Stimulated activated CD4-positive, alpha-beta T cell treated with anti-CD3 and anti-CD28 coated beads, Interleukin-1b, Interleukin-23, amount 100 ng/mL, for 24 hours (primary cell): ENCODE results near the gene TANK.
A peak's percentile ranks its signal among the peaks of the same experiment; 100 is the strongest.
"Not testable (repeated sequence)": the region's sequence is repeated elsewhere in the genome, so short reads cannot be mapped to it uniquely, and the experiment has no call there.

ENCODE experiments used
- DNase-seq, 4 experiments: peaks; one replicate each; pipeline ENCODE4 v3.0.0-alpha.2; 2020; ENCODE audit warnings: low read depth in 4 of 4, low spot score in 1 of 4

The TANK gene

DNA sequence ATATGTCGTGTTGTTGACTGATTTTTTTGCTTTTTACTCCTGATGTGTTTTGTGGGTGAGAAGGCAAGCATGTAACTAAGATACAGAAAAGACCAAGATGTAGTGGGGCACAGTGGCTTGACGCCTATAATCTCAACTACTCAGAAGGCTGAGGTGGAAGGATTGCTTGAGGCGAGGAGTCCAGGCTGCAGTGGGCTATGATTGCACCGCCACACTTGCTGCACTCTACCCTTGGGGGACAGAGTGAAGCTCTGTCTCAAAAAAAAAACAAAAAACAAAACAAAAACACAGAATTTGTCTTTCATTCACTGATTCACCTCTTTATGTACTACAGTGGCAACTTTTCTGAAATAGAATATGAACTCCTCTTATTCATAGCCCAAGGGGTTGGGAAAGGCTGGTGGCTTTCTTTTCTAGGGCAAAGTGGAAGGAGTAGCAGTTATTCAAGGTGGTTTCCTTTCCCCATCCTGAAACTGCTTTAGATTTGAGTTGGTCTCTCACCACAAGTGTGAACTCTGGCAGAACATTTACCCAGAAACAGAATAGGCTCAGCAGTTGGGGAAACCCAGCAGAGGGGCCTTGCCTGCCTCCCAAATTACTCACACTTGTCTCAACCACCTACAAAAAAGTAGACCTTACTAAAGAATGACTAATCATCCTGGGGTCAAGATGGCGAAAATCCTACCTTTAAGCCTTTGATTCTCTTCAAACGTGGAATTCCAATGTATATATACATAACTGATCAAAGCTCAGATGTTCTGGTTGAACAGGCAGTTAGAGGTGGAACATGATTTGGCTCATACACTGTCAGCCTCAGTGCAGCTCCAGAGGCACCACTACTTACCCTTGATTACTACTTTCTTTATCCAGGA lies 6.5 kb downstream of the TANK start:
- peak; percentile 20 to 54 (median 42) for DNase-seq

GRCh38 chr2:161169335-161169734 lies 9.1 kb downstream of the TANK start:
- DNase-seq, result no peak

- DNase-seq, result no peak
Observed at GRCh38 chr2:161170377-161170776, 10.1 kb downstream of the TANK start.

DNA sequence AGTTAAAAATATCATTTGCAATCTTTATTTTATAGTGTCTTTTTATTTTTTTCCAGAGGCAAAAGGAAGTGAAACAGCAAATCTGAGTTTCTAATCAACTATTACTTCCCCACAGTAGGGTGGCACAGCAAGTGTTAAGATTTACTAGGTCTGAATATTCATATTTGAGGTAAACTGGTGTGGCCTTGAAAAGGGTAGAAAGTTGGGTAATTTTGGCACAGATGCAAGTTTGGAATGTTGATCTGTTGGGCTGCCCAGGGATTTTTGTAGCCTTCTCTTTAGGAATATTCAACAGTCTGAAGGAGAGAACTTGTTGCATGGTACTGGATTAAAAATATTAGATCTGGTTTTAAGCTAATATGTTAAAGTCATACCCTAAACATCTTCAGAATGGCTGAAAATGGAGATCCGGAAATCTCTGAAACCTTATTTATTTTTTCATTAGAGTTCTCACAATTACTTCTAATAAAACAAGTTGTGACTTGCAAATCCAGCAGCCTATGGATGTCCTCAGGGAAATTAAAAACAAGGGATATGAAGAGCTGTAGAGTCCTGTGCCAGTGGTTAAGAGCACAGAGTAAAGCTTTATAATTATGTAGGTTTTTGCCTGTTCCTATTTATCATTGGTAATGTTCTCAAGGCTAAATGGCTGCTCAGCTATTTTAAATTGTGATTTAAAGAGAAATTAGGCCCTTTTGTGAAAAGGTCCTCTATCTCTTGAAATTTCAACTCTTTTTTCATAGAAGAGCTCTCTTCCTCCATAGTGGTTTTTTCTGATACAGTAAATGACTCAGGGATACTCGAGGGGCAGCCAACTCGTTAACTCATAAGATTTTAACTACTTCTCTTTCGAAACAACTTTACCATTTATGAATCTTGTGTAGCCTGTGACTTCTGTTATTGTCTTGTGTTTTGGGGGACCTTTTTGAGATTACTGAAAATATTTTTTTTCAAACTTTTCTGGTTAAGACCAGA lies 11.0 kb downstream of the TANK start:
- no peak for DNase-seq

GRCh38 chr2:161172901-161173540 lies 12.8 kb downstream of the TANK start:
- no peak for DNase-seq

- DNase-seq, result no peak
Observed at GRCh38 chr2:161173541-161174194, 13.4 kb downstream of the TANK start.

GRCh38 chr2:161177969-161178368 lies 17.7 kb downstream of the TANK start:
- DNase-seq, result no peak

DNA sequence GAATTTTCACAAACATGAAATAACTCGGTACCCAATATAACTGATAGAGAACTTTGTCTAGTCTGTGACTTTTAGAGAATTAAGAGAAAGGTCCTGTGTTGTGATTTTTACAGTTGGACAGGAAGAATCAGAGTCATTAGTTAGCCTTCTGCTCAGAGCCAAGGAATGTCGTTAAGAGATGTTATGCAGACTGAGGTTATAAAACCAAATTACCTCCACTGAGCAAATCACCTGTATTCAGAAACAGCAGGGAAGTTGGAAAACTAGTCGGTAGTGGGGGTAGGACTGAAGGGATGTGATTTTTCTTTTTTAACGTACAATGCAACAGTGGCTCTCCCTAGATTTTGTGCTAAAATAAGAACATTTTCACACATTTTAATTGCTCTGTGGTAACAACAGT lies 18.5 kb downstream of the TANK start:
- no peak for DNase-seq

- no peak for DNase-seq
Observed at GRCh38 chr2:161190050-161190449, 29.8 kb downstream of the TANK start.

- DNase-seq, result not testable (repeated sequence)
Observed at GRCh38 chr2:161195602-161196001, 35.4 kb downstream of the TANK start.

- DNase-seq, result no peak
Observed at GRCh38 chr2:161199912-161200701, 39.9 kb downstream of the TANK start.

GRCh38 chr2:161204846-161205245 lies 44.6 kb downstream of the TANK start:
- DNase-seq, result no peak

- no peak for DNase-seq
Observed at GRCh38 chr2:161206471-161207032, 46.3 kb downstream of the TANK start.

GRCh38 chr2:161207941-161208340 lies 47.7 kb downstream of the TANK start:
- DNase-seq, result no peak

GRCh38 chr2:161208527-161209139 lies 48.4 kb downstream of the TANK start:
- no peak for DNase-seq

GRCh38 chr2:161209902-161210301 lies 49.7 kb downstream of the TANK start:
- DNase-seq, result no peak

DNA sequence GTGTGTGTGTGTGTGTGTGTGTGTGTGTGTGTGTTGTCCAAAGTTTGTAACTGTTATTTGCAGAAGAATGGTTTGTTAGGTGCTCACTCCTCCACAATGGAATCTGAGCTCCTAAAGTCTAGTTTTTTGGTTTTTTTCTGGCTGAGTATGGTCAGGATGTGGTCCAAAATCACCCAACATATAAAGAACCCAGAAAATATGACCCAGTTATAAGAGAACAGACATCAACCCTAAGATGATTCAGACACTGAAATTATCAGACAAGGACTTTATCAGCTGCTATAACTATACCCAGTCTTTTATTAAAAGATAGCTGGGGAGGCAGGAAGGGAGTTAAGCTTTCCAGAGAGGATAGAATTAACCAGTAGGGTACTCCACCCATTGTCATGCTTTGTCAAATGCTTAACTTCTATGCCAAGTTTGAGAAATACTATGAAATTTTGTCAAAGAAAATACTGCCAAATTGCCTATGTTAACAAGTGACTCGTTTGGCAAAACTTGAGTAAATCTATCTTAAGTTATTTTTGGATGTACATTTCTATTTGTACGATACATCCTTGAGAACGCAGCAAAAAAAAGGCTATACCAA lies 57.5 kb downstream of the TANK start:
- no peak for DNase-seq

DNA sequence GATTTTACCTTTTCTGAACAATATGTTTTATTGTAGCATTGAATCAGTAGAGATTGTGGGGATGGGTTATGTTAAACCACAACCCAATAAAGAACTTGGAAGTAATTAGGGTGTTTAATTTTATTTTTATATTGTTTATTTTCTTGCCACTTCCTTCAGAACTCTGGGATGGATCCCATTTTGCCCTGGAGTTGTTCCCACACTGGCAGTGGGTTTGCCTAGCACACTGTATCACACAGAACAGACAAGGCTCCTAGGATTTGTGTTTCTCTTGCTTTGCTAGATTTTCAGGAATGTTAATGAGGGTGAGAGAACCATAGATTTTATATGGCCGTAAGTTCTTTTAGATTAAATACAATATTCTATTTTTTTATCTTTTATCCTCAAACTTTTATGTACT lies 59.0 kb downstream of the TANK start:
- no peak for DNase-seq

GRCh38 chr2:161223139-161223732 lies 63.0 kb downstream of the TANK start:
- DNase-seq, result no peak
